PC-9 (cell line): ENCODE measurements around the gene POLD2.
"Not testable (repeated sequence)": the region's sequence is repeated elsewhere in the genome, so short reads cannot be mapped to it uniquely, and the experiment has no call there.

Experiments
- EZH2 ChIP-seq: fragments of 200-600 bp; sonication (generic); IDR thresholded peaks from 2 replicates; pipeline ENCODE4 v1.8.0; 2017; ENCODE audit warnings: antibody characterized with exemption, low read depth
- TF ChIP-seq, protein P1 (sequence below): fragments of 200-600 bp; sonication (generic); conservative IDR thresholded peaks from 2 replicates; pipeline ENCODE4 v1.6.1; 2017; ENCODE audit warnings: mixed run types, antibody characterized with exemption, mild to moderate bottlenecking, moderate library complexity

DNA sequence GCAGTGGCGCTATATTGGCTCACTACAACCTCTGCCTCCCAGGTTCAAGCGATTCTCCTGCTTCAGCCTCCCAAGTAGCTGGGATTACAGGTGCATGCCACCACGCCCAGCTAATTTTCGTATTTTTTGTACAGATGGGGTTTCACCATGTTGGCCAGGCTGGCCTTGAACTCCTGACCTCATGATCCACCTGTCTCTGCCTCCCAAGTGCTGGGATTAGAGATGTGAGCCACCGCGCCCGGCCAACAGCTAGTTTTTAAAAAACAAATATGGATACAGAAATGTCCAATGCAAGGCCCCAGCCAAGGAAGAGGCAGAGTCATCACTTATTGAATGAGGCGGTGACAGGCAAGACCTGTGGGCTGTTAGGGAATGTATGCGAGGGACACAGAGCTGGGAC, 48.6 kb upstream of the POLD2 start:
- TF ChIP-seq, protein P1, sequence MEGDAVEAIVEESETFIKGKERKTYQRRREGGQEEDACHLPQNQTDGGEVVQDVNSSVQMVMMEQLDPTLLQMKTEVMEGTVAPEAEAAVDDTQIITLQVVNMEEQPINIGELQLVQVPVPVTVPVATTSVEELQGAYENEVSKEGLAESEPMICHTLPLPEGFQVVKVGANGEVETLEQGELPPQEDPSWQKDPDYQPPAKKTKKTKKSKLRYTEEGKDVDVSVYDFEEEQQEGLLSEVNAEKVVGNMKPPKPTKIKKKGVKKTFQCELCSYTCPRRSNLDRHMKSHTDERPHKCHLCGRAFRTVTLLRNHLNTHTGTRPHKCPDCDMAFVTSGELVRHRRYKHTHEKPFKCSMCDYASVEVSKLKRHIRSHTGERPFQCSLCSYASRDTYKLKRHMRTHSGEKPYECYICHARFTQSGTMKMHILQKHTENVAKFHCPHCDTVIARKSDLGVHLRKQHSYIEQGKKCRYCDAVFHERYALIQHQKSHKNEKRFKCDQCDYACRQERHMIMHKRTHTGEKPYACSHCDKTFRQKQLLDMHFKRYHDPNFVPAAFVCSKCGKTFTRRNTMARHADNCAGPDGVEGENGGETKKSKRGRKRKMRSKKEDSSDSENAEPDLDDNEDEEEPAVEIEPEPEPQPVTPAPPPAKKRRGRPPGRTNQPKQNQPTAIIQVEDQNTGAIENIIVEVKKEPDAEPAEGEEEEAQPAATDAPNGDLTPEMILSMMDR, result not testable (repeated sequence)
- TF ChIP-seq EZH2, result not testable (repeated sequence)
